WERI-Rb-1 (cell line): Measurements from ENCODE around the gene CRY1.

Experiments used
- DNase-seq: peaks from one replicate; pipeline ENCODE4 v3.0.0-alpha.2; 2020
- H3K27ac ChIP-seq: fragments of 250-450 bp; sonication (Bioruptor Pico); 2 replicates; pipeline ENCODE4 v1.5.1; 2020; ENCODE audit warnings: mild to moderate bottlenecking, moderate library complexity
- H3K27me3 ChIP-seq: fragments of 250-450 bp; sonication (Bioruptor Pico); 2 replicates; pipeline ENCODE4 v1.5.1; 2021; ENCODE audit warnings: mild to moderate bottlenecking, low read depth, moderate library complexity; ENCODE audit not compliant: insufficient read depth, severe bottlenecking
- H3K36me3 ChIP-seq: fragments of 250-450 bp; sonication (Bioruptor Pico); 2 replicates; pipeline ENCODE4 v1.5.1; 2020; ENCODE audit warnings: mild to moderate bottlenecking, moderate library complexity
- H3K4me3 ChIP-seq: 2 replicates; pipeline ENCODE4 v1.5.1; 2011; ENCODE audit warnings: low read depth, mild to moderate bottlenecking, control low read depth, low read length
- H3K9me3 ChIP-seq: fragments of 250-450 bp; sonication (Bioruptor Pico); 2 replicates; pipeline ENCODE4 v1.5.1; 2021; ENCODE audit warnings: mild to moderate bottlenecking, moderate library complexity; ENCODE audit not compliant: severe bottlenecking
- TF ChIP-seq, protein P1 (sequence below): IDR thresholded peaks from 2 replicates; pipeline ENCODE4 v1.5.1; 2011; ENCODE audit warnings: low read depth, mild to moderate bottlenecking, control low read depth, inconsistent platforms, low read length

The CRY1 gene

DNA sequence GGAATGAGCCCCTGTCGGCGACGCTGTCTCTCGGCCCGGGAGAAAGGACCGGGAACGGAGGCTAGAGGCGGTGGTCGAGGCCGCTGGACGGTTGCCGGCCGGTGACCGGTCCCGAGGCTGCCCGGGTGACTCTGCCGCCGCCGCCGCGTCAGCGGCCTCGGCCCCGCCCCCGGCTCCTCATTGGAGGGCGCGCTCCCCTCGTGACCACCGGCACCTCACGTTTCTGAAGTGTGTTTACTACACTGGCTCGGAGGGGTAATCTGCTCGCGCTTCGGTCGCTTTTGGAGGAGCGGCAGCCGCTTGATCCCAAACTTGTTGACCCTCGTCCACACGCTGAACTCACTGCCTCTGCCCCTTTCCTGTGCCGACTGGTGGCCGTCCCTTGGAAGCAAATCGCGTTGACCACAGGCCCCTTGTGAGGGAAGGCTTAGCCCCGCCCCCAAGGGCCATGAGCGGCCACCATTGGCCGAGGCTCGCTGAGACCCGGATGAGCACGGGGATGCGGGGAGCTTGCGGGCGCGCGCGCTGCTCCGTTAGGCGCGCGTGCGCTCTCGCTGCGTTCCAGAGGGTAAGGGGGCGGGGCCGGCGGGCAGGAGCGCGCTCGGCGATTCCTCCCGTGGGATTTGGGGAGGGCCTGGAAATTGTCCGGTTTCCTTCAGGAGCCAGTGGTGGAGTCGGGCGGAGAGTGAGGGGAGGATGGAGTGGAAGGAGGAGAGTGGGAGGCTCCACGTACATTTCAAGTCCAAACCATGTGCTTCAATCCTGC, at the start of gene CRY1:
CRY1 (minus strand) TSS at position 133 of the 766 bp plus-strand sequence. CDS start 588 bp downstream, outside the sequence.
- Histone ChIP-seq H3K4me3 (peak within 1 kb of the TSS; percentile 78), H3K9me3 (peaks cover 7% of the 10 kb centered on the region), H3K27me3 (no peaks in the 10 kb centered on the region), H3K36me3 (no peaks in the 10 kb centered on the region), H3K27ac (peak within 1 kb of the TSS; percentile 71)
- DNase-seq = peak; percentile 94
- TF ChIP-seq, protein P1, sequence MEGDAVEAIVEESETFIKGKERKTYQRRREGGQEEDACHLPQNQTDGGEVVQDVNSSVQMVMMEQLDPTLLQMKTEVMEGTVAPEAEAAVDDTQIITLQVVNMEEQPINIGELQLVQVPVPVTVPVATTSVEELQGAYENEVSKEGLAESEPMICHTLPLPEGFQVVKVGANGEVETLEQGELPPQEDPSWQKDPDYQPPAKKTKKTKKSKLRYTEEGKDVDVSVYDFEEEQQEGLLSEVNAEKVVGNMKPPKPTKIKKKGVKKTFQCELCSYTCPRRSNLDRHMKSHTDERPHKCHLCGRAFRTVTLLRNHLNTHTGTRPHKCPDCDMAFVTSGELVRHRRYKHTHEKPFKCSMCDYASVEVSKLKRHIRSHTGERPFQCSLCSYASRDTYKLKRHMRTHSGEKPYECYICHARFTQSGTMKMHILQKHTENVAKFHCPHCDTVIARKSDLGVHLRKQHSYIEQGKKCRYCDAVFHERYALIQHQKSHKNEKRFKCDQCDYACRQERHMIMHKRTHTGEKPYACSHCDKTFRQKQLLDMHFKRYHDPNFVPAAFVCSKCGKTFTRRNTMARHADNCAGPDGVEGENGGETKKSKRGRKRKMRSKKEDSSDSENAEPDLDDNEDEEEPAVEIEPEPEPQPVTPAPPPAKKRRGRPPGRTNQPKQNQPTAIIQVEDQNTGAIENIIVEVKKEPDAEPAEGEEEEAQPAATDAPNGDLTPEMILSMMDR = no peak

DNA sequence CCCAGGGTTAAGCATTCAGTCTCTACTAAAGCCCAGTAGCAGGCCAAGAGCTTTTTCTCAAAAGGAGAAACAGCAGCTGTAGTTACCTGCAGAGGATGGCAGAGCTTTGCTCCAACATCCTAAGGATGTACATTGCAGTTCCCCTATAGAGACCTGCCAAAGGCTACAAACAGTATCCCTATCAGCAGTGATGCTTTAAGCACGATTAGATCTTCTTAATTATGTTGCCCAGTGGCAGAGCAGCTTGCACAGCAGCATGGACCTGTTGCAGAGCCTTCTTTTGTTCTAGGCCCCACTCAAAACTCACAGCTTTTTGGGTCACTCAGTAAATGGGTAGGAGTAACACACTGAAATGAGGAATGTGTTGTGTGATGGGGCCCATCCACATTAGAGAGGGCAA, 46.4 kb upstream of the CRY1 start:
- Histone ChIP-seq H3K4me3 (no peak overlapping the region), H3K27ac (no peak overlapping the region), H3K9me3 (peaks cover 2% of the 10 kb centered on the region), H3K36me3 (no peaks in the 10 kb centered on the region), H3K27me3 (no peaks in the 10 kb centered on the region)
- DNase-seq = no peak
- TF ChIP-seq, protein P1 = no peak

DNA sequence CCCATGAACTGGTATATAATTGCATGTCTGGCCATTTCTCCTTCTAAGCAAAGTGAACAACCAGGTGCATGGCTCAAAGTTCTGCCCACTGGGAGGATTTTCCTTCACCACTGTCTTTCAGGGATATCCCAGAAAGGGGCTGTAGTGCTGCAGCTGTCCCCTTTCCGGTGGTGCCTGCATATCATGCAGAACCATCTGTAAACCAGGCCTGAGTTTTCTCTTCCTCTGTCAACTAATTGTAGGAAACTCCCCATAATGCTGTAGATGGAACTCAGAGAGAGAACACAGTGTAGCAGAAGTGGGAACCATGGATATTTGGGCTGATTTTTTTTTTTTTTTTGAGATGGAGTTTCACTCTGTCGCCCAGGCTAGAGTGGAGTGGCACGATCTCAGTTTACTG, 45.6 kb upstream of the CRY1 start:
- TF ChIP-seq, protein P1 = no peak
- Histone ChIP-seq H3K9me3 (peaks cover 2% of the 10 kb centered on the region), H3K36me3 (no peaks in the 10 kb centered on the region), H3K27ac (no peak overlapping the region), H3K27me3 (no peaks in the 10 kb centered on the region), H3K4me3 (no peak overlapping the region)
- no peak for DNase-seq

DNA sequence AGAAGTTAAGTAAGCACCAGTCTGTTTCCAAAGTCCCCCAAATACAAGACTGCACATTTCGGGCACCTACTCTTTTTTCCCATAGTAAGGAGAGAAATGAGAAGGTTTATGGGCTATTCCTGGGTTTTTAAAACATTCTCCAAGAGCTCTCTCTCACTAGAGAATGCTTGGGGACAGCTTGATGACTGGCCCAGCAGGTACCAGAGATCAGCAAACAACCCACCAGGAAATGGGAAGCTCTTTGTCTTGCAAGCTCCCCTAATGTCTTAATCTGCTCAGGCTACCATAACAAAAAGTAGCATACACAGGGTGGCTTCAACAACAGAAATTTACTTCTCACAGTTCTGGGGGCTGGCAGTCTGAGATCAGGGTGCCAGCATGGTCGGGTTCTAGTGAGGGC, 41.8 kb upstream of the CRY1 start:
- TF ChIP-seq, protein P1 = no peak
- Histone ChIP-seq H3K4me3 (no peak overlapping the region), H3K27ac (no peak overlapping the region), H3K9me3 (peaks cover 2% of the 10 kb centered on the region), H3K27me3 (no peaks in the 10 kb centered on the region), H3K36me3 (no peaks in the 10 kb centered on the region)
- no peak for DNase-seq

DNA sequence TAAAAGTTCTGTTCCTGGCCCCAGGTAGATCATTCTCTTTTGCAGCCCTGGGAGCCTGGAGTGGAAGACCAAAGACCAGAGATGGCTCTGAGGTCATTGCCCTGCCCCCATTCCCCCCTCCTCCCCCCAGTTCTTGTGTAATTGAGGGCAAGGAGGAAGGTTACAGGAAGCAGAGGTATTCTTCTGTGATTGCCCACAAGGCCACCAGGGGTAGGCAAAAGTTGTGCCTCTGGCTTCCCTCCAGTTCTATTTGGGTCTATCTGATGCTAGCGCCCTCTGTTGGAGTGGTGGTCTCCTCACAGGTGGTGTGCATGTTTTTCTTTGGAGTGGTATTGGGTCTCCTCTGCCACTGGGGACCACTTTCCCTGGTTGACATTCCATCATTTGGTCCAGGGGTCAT, 41.2 kb upstream of the CRY1 start:
- no peaks in the 10 kb centered on the region for H3K27me3 ChIP-seq
- peak; percentile 57 for DNase-seq

More for the DNA sequence above, 41.2 kb upstream of the CRY1 start:
- no peak overlapping the region for H3K27ac ChIP-seq
- H3K4me3 ChIP-seq = no peak overlapping the region
- TF ChIP-seq, protein P1 = peak; percentile 68
- peaks cover 2% of the 10 kb centered on the region for H3K9me3 ChIP-seq
- no peaks in the 10 kb centered on the region for H3K36me3 ChIP-seq
